Measurements from ENCODE around the gene BOD1L1. TPM values are rescaled to one million over a fixed set of nuclear protein-coding genes. Genes with fewer than 3 reads are reported as not detected.
A peak's percentile ranks its signal among the peaks of the same experiment; 100 is the strongest.

BOD1L1 gene
- total and polyA plus RNA-seq, 2 of the 8 experiments (the other 6 are each of a cell fraction or from before 2014, with no cell fraction given): 6.8 to 39.3 TPM

GRCh38 chr4:13547485-13548041 lies 80.0 kb downstream of the BOD1L1 start:
- WGBS, 2 experiments (ENCODE audit: extremely low coverage in 1 of 2, insufficient coverage in 1 of 2, insufficient read length in 1 of 2, insufficient replicate concordance in 2 of 2, low coverage in 1 of 2, low lambda C conversion rate in 2 of 2, missing lambda C conversion rate in 1 of 2): 4% methylated on average over 30 of the region's 56 CpGs; no CpG with 5 or more reads in 1 of the 2 experiments
- Histone ChIP-seq H3K27ac (ENCODE audit: low read depth, low read length) (no peak overlapping the region), H3K56ac (replicated peaks; ENCODE audit: insufficient read length, low read depth, low read length) (no peak overlapping the region), H4K91ac (replicated peaks; ENCODE audit: insufficient read length, low read length) (peak overlapping the region; percentile 17), H3K36me3 (ENCODE audit: control insufficient read depth in 2 of 4, insufficient read depth in 4 of 4, low read length in 3 of 4) (peaks cover 0 to 7% (median 0%) of the 10 kb centered on the region in 4 experiments; a peak in 1 of 8 replicates), H3K14ac (ENCODE audit: insufficient read length) (no peak overlapping the region), H2AK5ac (ENCODE audit: low read depth, low read length) (no peak overlapping the region), H3K4me3 (ENCODE audit: extremely low read depth in 1 of 4, insufficient read depth in 2 of 4, low read depth in 3 of 4, low read length in 4 of 4) (peak overlapping the region; percentile 38 to 74 (median 52)), H3K27me3 (replicated peaks in 1 of 4; ENCODE audit: control insufficient read depth in 3 of 4, extremely low read depth in 1 of 4, insufficient read depth in 3 of 4, low read length in 3 of 4) (peaks cover 42 to 75% (median 56%) of the 10 kb centered on the region in 4 experiments), H2BK15ac (ENCODE audit: low read length) (no peak overlapping the region), H2BK20ac (ENCODE audit: low read length) (no peak overlapping the region), H4K8ac (ENCODE audit: extremely low read depth, insufficient read depth, low read length) (peak overlapping the region; percentile 37; the same call in 1 of the 2 replicates), H2BK5ac (ENCODE audit: low read depth, low read length) (no peak overlapping the region), H3K23ac (ENCODE audit: insufficient read length) (no peak overlapping the region), H2AFZ (ENCODE audit: low read length) (peak overlapping the region; percentile 38; the same call in 1 of the 2 replicates), H3K23me2 (ENCODE audit: low read depth, low read length) (peaks cover 14% of the 10 kb centered on the region), H3K4me2 (ENCODE audit: insufficient read depth in 1 of 2, low read depth in 2 of 2, low read length in 2 of 2) (peak overlapping the region; percentile 86 to 96), H3K79me1 (ENCODE audit: low read depth, low read length) (no peaks in the 10 kb centered on the region), H3K9me3 (ENCODE audit: insufficient read depth in 2 of 2, low read depth in 1 of 2, low read length in 1 of 2) (no peaks in the 10 kb centered on the region), H3K4ac (replicated peaks; ENCODE audit: insufficient read length, low read depth, low read length) (no peak overlapping the region), H3K18ac (ENCODE audit: extremely low read depth, low read length) (peak overlapping the region; percentile 32; the same call in 1 of the 2 replicates), H4K5ac (ENCODE audit: insufficient read length, low read depth, low read length) (no peak overlapping the region), H2BK12ac (ENCODE audit: low read depth, low read length) (no peak overlapping the region), H4K20me1 (replicated peaks in 1 of 2; ENCODE audit: control insufficient read depth in 1 of 2, insufficient read depth in 2 of 2, low read length in 2 of 2) (peaks cover 4% of the 10 kb centered on the region in 2 experiments), H3K9ac (replicated peaks in 1 of 4; ENCODE audit: extremely low read depth in 1 of 4, low read depth in 3 of 4, low read length in 3 of 4) (no peak overlapping the region; a peak in 1 of 7 replicates), H2BK120ac (replicated peaks; ENCODE audit: low read depth, low read length) (no peak overlapping the region), H3K4me1 (replicated peaks in 1 of 4; ENCODE audit: control insufficient read depth in 3 of 4, insufficient read depth in 4 of 4, low read length in 3 of 4) (peaks cover 5 to 16% (median 13%) of the 10 kb centered on the region in 4 experiments), H3K79me2 (ENCODE audit: control insufficient read depth in 1 of 2, insufficient read depth in 2 of 2, low read length in 2 of 2) (no peaks in the 10 kb centered on the region)
- FAIRE-seq (no peak), DNase-seq (ENCODE audit: low read depth in 1 of 2, low spot score in 2 of 2) (peak in 1 of 2 experiments; percentile 76)
- ChIA-PET POLR2A (ENCODE audit: partially characterized antibody) (interaction anchor here (1.1 kb wide), 1 partner anchor 17 kb away, joined by 5 read pairs; no protein-coding TSS in a partner anchor), CTCF (ENCODE audit: partially characterized antibody) (interaction anchor here (0.8 to 3.4 kb wide), 11 partner anchors 17 to 818 kb away, joined by 3 to 13 read pairs (median 4); no protein-coding TSS in a partner anchor)
- TF ChIP-seq RBBP5 (IDR thresholded peaks at IDR 0.05; ENCODE audit: borderline replicate concordance, low read depth, low read length) (peak; percentile 79), CEBPB (IDR thresholded peaks at IDR 0.05; ENCODE audit: low read depth, low read length) (no peak), KDM4A (IDR thresholded peaks at IDR 0.05; ENCODE audit: low read depth, low read length, severe bottlenecking) (peak; percentile 84), CHD1 (IDR thresholded peaks at IDR 0.05; ENCODE audit: low read depth, low read length) (no peak), MAX (IDR thresholded peaks at IDR 0.05) (peak; percentile 50; the same call in 1 of the 2 replicates), CBX8 (IDR thresholded peaks at IDR 0.05; ENCODE audit: borderline replicate concordance, low read depth, low read length) (no peak), E2F6 (IDR thresholded peaks at IDR 0.05) (peak; percentile 40; the same call in 1 of the 2 replicates), ASH2L (IDR thresholded peaks at IDR 0.05; ENCODE audit: low read length) (peak; percentile 87)

Measured in H1 (cell line).